ENCODE results near the gene EFEMP1. TPM values are rescaled to one million over a fixed set of nuclear protein-coding genes. Genes with fewer than 3 reads are reported as not detected.

The EFEMP1 gene
- total RNA-seq, 4 donors from 2014 or later = 11.2 to 68.3 (median 41.8) TPM

DNA sequence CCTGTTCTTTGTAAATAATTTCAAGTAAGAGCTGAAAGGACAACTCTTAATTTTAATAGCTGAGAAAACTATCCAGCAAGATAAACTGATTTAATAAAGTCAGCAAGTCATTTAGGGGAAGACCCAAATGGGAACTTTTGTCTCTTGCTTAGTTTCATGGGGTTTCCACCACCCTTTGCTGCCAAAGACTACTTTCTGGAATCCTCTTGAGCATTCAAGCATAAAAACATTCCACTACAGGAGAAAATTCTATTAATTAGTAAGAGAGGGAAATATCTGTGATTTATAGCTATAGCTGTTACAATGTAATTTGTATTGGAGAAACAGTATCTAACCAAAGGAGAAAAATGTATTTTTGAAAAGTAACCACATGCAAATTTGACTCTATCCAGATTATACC lies 20.6 kb downstream of the EFEMP1 start:
- Histone ChIP-seq H3K9me3 (peaks cover 0 to 3% (median 0%) of the 10 kb centered on the region in 3 donors), H3K4me3 (no peak overlapping the region), H3K27me3 (no peaks in the 10 kb centered on the region), H3K27ac (no peak overlapping the region), H3K4me1 (peaks cover 0 to 24% (median 3%) of the 10 kb centered on the region in 3 donors), H3K36me3 (no peaks in the 10 kb centered on the region)
- TF ChIP-seq, protein P1, sequence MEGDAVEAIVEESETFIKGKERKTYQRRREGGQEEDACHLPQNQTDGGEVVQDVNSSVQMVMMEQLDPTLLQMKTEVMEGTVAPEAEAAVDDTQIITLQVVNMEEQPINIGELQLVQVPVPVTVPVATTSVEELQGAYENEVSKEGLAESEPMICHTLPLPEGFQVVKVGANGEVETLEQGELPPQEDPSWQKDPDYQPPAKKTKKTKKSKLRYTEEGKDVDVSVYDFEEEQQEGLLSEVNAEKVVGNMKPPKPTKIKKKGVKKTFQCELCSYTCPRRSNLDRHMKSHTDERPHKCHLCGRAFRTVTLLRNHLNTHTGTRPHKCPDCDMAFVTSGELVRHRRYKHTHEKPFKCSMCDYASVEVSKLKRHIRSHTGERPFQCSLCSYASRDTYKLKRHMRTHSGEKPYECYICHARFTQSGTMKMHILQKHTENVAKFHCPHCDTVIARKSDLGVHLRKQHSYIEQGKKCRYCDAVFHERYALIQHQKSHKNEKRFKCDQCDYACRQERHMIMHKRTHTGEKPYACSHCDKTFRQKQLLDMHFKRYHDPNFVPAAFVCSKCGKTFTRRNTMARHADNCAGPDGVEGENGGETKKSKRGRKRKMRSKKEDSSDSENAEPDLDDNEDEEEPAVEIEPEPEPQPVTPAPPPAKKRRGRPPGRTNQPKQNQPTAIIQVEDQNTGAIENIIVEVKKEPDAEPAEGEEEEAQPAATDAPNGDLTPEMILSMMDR (IDR thresholded peaks at IDR 0.05) = no peak
- no peak for TF ChIP-seq POLR2A (IDR thresholded peaks at IDR 0.05)
- intact Hi-C loops (cut with DNase I) = no loop called here
- DNase-seq = no peak

DNA sequence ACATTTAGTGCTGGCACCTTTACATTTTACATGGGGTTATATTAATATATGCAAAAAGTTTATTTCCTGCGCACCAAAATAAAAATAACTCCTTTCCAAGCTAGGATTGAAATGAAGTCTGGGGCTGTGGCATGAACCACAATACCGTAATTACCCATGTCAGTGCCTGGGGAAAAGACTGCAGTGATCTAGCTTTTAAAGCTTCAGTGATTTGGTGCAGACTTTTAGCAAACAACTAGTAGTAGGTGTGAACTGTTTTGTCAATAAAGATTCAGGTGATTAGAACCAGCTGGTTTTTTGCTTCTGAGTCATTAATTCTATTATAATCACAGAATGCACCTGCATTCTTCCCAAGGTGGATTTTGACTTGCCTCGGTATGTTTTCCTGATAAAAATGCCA lies 21.2 kb downstream of the EFEMP1 start:
- peaks cover 0 to 24% (median 3%) of the 10 kb centered on the region in 3 donors for H3K4me1 ChIP-seq
- no peak overlapping the region for H3K4me3 ChIP-seq
- no peak for DNase-seq
- peaks cover 0 to 3% (median 0%) of the 10 kb centered on the region in 3 donors for H3K9me3 ChIP-seq
- intact Hi-C loops (cut with DNase I) = no loop called here
- WGBS, 2 donors = 60 to 75% methylated on average over 3 of the region's 3 CpGs
- no peaks in the 10 kb centered on the region for H3K27me3 ChIP-seq
- TF ChIP-seq, protein P1 (IDR thresholded peaks at IDR 0.05) = no peak
- TF ChIP-seq POLR2A (IDR thresholded peaks at IDR 0.05) = no peak
- H3K27ac ChIP-seq = no peak overlapping the region
- no peaks in the 10 kb centered on the region for H3K36me3 ChIP-seq

DNA sequence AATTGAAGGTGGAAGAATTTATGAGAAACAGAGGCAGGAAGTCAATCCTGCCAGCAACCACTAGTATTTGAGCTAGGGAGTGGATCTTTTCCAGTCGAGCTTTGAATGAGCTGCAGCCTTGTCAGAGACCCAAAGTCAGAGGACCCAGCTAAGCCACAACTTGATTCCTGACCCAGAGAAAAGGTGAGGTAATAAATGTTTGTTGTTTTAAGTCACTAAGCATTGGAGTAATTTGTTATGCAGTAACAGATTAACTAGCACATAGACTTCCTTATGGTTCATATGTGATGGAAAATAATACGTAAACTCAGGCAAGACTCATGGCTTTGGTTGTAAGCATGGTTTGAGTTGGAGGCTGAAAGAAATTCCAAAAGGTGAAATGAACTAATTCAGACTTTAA lies 21.6 kb downstream of the EFEMP1 start:
- no peak overlapping the region for H3K27ac ChIP-seq
- no peaks in the 10 kb centered on the region for H3K27me3 ChIP-seq
- no peak for DNase-seq
- H3K4me3 ChIP-seq = no peak overlapping the region
- no peaks in the 10 kb centered on the region for H3K36me3 ChIP-seq
- 70 to 72% methylated on average over 2 of the region's 2 CpGs for WGBS, 2 donors
- H3K4me1 ChIP-seq = peaks cover 0 to 24% (median 3%) of the 10 kb centered on the region in 3 donors
- TF ChIP-seq, protein P1 (IDR thresholded peaks at IDR 0.05) = no peak
- no peak for TF ChIP-seq POLR2A (IDR thresholded peaks at IDR 0.05)
- peaks cover 0 to 3% (median 0%) of the 10 kb centered on the region in 3 donors for H3K9me3 ChIP-seq
- intact Hi-C loops (cut with DNase I) = no loop called here

DNA sequence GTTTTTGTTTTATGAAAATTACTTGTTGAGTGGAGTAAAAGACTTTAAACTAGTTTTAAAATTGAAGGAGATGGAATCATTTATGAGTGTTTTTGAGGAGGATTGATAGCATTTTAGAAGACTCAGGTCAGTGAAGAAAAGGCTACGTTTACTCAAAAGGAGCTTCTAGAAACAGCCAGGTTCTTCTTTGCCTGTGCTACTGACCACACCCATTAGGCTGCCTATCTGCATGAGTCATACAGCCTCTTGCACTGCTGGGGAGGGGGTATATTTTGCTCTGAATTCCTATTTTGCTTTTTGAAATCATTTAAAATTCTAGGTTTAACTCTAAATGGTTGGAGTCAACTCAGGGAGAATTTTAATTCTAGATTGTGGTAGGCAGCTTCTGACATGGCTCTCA lies 22.3 kb downstream of the EFEMP1 start:
- DNase-seq = no peak
- WGBS, 2 donors = 32 to 52% methylated on average over 1 of the region's 1 CpG

DNA sequence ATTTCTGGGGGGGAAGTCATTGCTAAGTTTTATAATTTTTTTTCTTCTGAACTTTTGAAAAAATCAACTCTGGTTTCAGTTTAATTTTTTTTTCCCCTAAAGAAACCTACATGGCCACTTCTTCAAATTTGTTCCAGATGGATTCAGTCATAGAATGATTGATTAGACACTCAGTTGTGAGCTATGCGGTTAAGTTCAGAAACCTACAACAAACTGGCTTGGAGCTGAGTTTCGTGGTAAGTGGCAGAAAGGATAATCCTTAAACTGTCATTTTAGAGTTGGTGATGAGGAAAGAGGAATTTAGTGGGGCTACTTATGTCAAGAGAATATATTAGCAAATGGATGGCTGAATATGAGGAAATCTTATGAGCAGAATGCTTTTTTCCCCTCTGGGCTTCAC lies 23.7 kb downstream of the EFEMP1 start:
- TF ChIP-seq, protein P1 (IDR thresholded peaks at IDR 0.05) = no peak
- TF ChIP-seq POLR2A (IDR thresholded peaks at IDR 0.05) = no peak
- 79 to 88% methylated on average over 2 of the region's 2 CpGs for WGBS, 2 donors
- intact Hi-C loops (cut with DNase I) = no loop called here

More for the DNA sequence above, 22.3 kb downstream of the EFEMP1 start:
- Histone ChIP-seq H3K9me3 (peaks cover 0 to 3% (median 0%) of the 10 kb centered on the region in 3 donors), H3K36me3 (no peaks in the 10 kb centered on the region), H3K4me1 (peaks cover 0 to 24% (median 3%) of the 10 kb centered on the region in 3 donors), H3K27ac (no peak overlapping the region), H3K4me3 (no peak overlapping the region), H3K27me3 (no peaks in the 10 kb centered on the region)
- TF ChIP-seq POLR2A (IDR thresholded peaks at IDR 0.05) = no peak
- TF ChIP-seq, protein P1 (IDR thresholded peaks at IDR 0.05) = no peak
- intact Hi-C loops (cut with DNase I) = no loop called here

More for the DNA sequence above, 23.7 kb downstream of the EFEMP1 start:
- H3K27ac ChIP-seq = no peak overlapping the region
- peaks cover 0 to 3% (median 0%) of the 10 kb centered on the region in 3 donors for H3K9me3 ChIP-seq
- H3K4me3 ChIP-seq = no peak overlapping the region
- no peaks in the 10 kb centered on the region for H3K36me3 ChIP-seq
- peaks cover 0 to 24% (median 3%) of the 10 kb centered on the region in 3 donors for H3K4me1 ChIP-seq
- no peak for DNase-seq
- H3K27me3 ChIP-seq = no peaks in the 10 kb centered on the region

Data from esophagus squamous epithelium (tissue), 5 donors.